Stomach smooth muscle (tissue), 2 donors: ENCODE results near the gene LSM4.

Source experiments
- H3K27ac ChIP-seq: one replicate; pipeline ENCODE4 v1.7.0; 2013; ENCODE audit warnings: mild to moderate bottlenecking, low read length, inconsistent platforms
- H3K27me3 ChIP-seq, 2 donors: one replicate each; pipeline ENCODE4 v1.7.0; 2013; ENCODE audit warnings: low read length in 2 of 2; ENCODE audit not compliant: insufficient read depth in 2 of 2, control insufficient read depth in 1 of 2
- H3K36me3 ChIP-seq, 2 donors: one replicate each; pipeline ENCODE4 v1.7.0; 2013; ENCODE audit warnings: low read length in 2 of 2; ENCODE audit not compliant: control insufficient read depth in 2 of 2, insufficient read depth in 2 of 2
- H3K4me1 ChIP-seq: one replicate; pipeline ENCODE4 v1.7.0; 2013; ENCODE audit warnings: low read length; ENCODE audit not compliant: control insufficient read depth, insufficient read depth
- H3K4me3 ChIP-seq, 2 donors: one replicate each; pipeline ENCODE4 v1.7.0; 2013; ENCODE audit warnings: low read length in 2 of 2
- H3K9ac ChIP-seq, 2 donors: one replicate each; pipeline ENCODE4 v1.7.0; 2013; ENCODE audit warnings: low read length in 2 of 2, mild to moderate bottlenecking in 1 of 2
- H3K9me3 ChIP-seq, 2 donors: one replicate each; pipeline ENCODE4 v1.7.0; 2013; ENCODE audit warnings: low read length in 2 of 2; ENCODE audit not compliant: control insufficient read depth in 2 of 2
- donor health status: healthy.
- donor health status: Pancreatic carcinoma.

LSM4 gene

DNA sequence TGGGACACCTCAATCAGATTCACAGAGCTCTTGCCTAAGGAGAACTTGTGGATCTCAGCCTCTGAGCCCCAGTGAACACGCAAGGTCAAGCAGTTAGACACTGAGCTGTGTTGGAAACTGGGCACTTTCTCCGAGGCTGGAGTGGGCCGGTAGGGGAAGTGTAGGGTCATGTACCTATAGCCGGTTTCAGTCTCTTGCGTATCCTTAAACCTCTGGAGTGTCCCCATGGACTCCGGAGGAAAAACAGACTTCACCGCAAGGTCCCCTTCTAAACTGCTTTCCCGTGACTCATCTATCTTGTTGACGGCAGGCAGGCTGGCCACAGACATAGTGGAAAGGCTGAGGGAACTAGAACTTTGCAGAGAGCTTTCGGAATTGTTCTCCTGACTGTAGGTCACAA lies 60.0 kb downstream of the LSM4 start:
- Histone ChIP-seq H3K4me1 (no peaks in the 10 kb centered on the region), H3K9ac (no peak overlapping the region), H3K36me3 (peaks cover 21 to 26% of the 10 kb centered on the region in 2 donors), H3K27ac (no peak overlapping the region), H3K27me3 (no peaks in the 10 kb centered on the region), H3K9me3 (no peaks in the 10 kb centered on the region), H3K4me3 (no peak overlapping the region)

DNA sequence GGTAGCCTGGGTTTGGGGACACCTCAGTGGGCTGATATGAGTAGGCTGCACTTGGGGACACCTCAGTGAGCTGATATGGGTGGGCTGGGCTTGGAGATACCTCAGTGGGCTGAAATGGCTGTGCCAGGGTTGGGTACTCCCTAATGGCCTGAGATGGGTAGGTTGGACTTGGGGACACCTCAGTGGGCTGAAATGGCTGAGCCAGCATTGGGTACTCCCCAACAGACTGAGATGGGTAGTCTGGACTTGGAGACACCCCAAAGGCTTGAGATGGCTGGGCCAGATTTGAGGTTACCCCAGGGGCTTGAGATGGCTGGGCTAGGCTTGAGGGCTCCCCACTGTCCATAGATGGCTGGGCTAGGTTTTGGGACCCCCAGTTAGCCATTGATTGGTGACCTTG lies 60.7 kb downstream of the LSM4 start:
- Histone ChIP-seq H3K9me3 (no peaks in the 10 kb centered on the region), H3K27me3 (no peaks in the 10 kb centered on the region), H3K36me3 (peaks cover 20 to 23% of the 10 kb centered on the region in 2 donors)

DNA sequence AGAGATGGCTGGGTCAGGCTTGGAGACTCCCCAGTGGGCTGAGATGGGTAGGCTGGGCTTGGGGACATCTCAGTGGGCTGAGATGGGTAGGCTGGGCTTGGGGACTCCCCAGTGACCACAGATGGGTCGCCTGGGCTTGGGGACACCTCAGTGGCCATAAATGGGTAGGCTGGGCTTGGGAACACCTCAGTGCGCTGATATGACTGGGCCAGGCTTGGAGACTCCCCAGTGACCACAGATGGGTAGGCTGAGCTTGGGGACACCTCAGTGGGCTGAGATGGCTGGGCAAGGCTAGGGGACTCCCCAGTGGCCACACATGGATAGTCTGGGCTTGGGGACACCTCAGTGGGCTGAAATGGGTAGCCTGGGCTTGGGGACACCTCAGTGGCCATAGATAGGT lies 61.4 kb downstream of the LSM4 start:
- H3K27ac ChIP-seq: no peak overlapping the region
- H3K9ac ChIP-seq: no peak overlapping the region
- no peaks in the 10 kb centered on the region for H3K27me3 ChIP-seq
- no peaks in the 10 kb centered on the region for H3K4me1 ChIP-seq
- H3K4me3 ChIP-seq: no peak overlapping the region
- H3K9me3 ChIP-seq: no peaks in the 10 kb centered on the region
- peaks cover 16% of the 10 kb centered on the region in 2 donors for H3K36me3 ChIP-seq

More for the DNA sequence above, 60.7 kb downstream of the LSM4 start:
- Histone ChIP-seq H3K4me3 (no peak overlapping the region), H3K27ac (no peak overlapping the region), H3K4me1 (no peaks in the 10 kb centered on the region), H3K9ac (no peak overlapping the region)

- H3K9me3 ChIP-seq: no peaks in the 10 kb centered on the region
- no peak overlapping the region for H3K9ac ChIP-seq
- H3K27me3 ChIP-seq: peaks cover under 1 to 6% of the 10 kb centered on the region in 2 donors
- peaks cover 3 to 7% of the 10 kb centered on the region in 2 donors for H3K36me3 ChIP-seq
- H3K27ac ChIP-seq: no peak overlapping the region
- H3K4me3 ChIP-seq: no peak overlapping the region
- H3K4me1 ChIP-seq: no peaks in the 10 kb centered on the region
Measured at GRCh38 chr19:18259893-18260292, 63.0 kb downstream of the LSM4 start.

- Histone ChIP-seq H3K9me3 (no peaks in the 10 kb centered on the region), H3K4me1 (no peaks in the 10 kb centered on the region), H3K27me3 (peaks cover 6 to 7% of the 10 kb centered on the region in 2 donors), H3K27ac (no peak overlapping the region), H3K4me3 (no peak overlapping the region), H3K9ac (no peak overlapping the region), H3K36me3 (peaks cover 0 to 2% of the 10 kb centered on the region in 2 donors)
Measured at GRCh38 chr19:18257503-18258470, 65.1 kb downstream of the LSM4 start.
